A549 (cell line): ENCODE results near the gene IL2RA.

Experiments
- BHLHE40 ChIP-seq: IDR thresholded peaks from 2 replicates; pipeline ENCODE4 v1.6.1; 2012; ENCODE audit warnings: low read depth, low read length, inconsistent platforms
- CEBPB ChIP-seq, 2 experiments: fragments of >200 bp in 1 of 2; sonication (Bioruptor Twin) in 1 of 2; formaldehyde crosslinking in 1 of 2; IDR thresholded peaks; 2 replicates each; pipeline ENCODE4 v1.6.1; 2012 to 2016
- CTCF ChIP-seq: fragments of >200 bp; sonication (Bioruptor Twin); formaldehyde crosslinking; IDR thresholded peaks from 3 replicates; pipeline ENCODE4 v1.5.1; 2016
- EHF ChIP-seq: fragments of 250-450 bp; sonication (Bioruptor Pico); IDR thresholded peaks from 2 replicates; pipeline ENCODE4 v1.5.0; 2020; ENCODE audit warnings: mild to moderate bottlenecking
- MYC ChIP-seq: IDR thresholded peaks from 2 replicates; pipeline ENCODE4 v1.6.1; 2012; ENCODE audit warnings: mild to moderate bottlenecking, inconsistent platforms, low read length, improper control_type of control experiment, borderline replicate concordance
- POLR2A ChIP-seq: IDR thresholded peaks from 2 replicates; pipeline ENCODE4 v1.6.1; 2012; ENCODE audit warnings: mild to moderate bottlenecking, low read length
- RAD21 ChIP-seq, 2 experiments: fragments of >200 bp in 1 of 2; sonication (Bioruptor Twin) in 1 of 2; formaldehyde crosslinking in 1 of 2; IDR thresholded peaks in 1 of 2; conservative IDR thresholded peaks in 1 of 2; 2 replicates in 1 of 2; 3 replicates in 1 of 2; pipeline ENCODE4 v1.6.1; 2012 to 2018; ENCODE audit warnings: inconsistent platforms in 1 of 2
- RCOR1 ChIP-seq: fragments of 150-350 bp; IDR thresholded peaks from 2 replicates; pipeline ENCODE4 v1.6.1; 2014; ENCODE audit warnings: antibody characterized with exemption, low read length, low read depth
- REST ChIP-seq: fragments of 200-600 bp; sonication (generic); IDR thresholded peaks from 2 replicates; pipeline ENCODE4 v1.6.1; 2016; ENCODE audit warnings: antibody characterized with exemption, mild to moderate bottlenecking, moderate library complexity
- RFX5 ChIP-seq: fragments of 450-650 bp; IDR thresholded peaks from 2 replicates; pipeline ENCODE4 v1.7.1; 2014; ENCODE audit warnings: antibody characterized with exemption, mild to moderate bottlenecking, moderate library complexity
- RNF2 ChIP-seq: fragments of 200-600 bp; sonication (generic); IDR thresholded peaks from 2 replicates; pipeline ENCODE4 v1.6.1; 2016; ENCODE audit warnings: low read depth, mild to moderate bottlenecking, antibody characterized with exemption, moderate library complexity, borderline replicate concordance
- SMC3 ChIP-seq: fragments of >200 bp; sonication (Bioruptor Twin); formaldehyde crosslinking; IDR thresholded peaks from 3 replicates; pipeline ENCODE4 v1.6.1; 2018; ENCODE audit warnings: inconsistent platforms
- USF2 ChIP-seq: fragments of 450-650 bp; IDR thresholded peaks from 2 replicates; pipeline ENCODE4 v1.6.1; 2014; ENCODE audit warnings: antibody characterized with exemption
- ZFP36 ChIP-seq: fragments of 450-650 bp; IDR thresholded peaks from 2 replicates; pipeline ENCODE4 v1.6.1; 2014; ENCODE audit warnings: borderline replicate concordance; ENCODE audit not compliant: partially characterized antibody

- TF ChIP-seq REST, result no peak
- no peak for TF ChIP-seq CTCF
- no peak for TF ChIP-seq BHLHE40
- no peak for TF ChIP-seq RFX5
- TF ChIP-seq CEBPB (IDR thresholded peaks at IDR 0.05), result no peak
- no peak for TF ChIP-seq RCOR1
- TF ChIP-seq SMC3, result no peak
- no peak for TF ChIP-seq POLR2A
- no peak for TF ChIP-seq RNF2
- no peak for TF ChIP-seq USF2
- TF ChIP-seq EHF (CRISPR knock-in tag), result no peak
- no peak for TF ChIP-seq ZFP36
- TF ChIP-seq MYC, result no peak
- no peak for TF ChIP-seq RAD21 (conservative IDR thresholded peaks at IDR 0.05 in 1 of 2, IDR thresholded peaks at IDR 0.05 in 1 of 2)
These were observed 9.3 kb upstream of the IL2RA start for GRCh38 chr10:6071181-6072175.
